ENCODE results near the gene LUZP2.

LUZP2 gene

GRCh38 chr11:24855951-24856350 lies 359.1 kb downstream of the LUZP2 start:
- Histone ChIP-seq H3K79me2 (ENCODE audit: control insufficient read depth, low read length) (no peaks in the 10 kb centered on the region), H3K27me3 (ENCODE audit: control insufficient read depth, low read length) (no peaks in the 10 kb centered on the region), H3F3A (ENCODE audit: control insufficient read depth, insufficient read depth) (no peaks in the 10 kb centered on the region), H3K27ac (ENCODE audit: low read depth, low read length) (no peak overlapping the region), H3K4me1 (ENCODE audit: control insufficient read depth, low read length) (no peaks in the 10 kb centered on the region), H3K36me3 (ENCODE audit: control insufficient read depth, low read length) (no peaks in the 10 kb centered on the region), H3K4me2 (ENCODE audit: low read length) (no peak overlapping the region), H4K20me1 (ENCODE audit: control insufficient read depth, insufficient read depth, low read depth, low read length) (no peaks in the 10 kb centered on the region), H3K9me2 (replicated peaks; ENCODE audit: control insufficient read depth, low read length) (no peaks in the 10 kb centered on the region; the same call in 1 of the 2 replicates), H3K9me3 (ENCODE audit: control insufficient read depth, insufficient read depth, low read length) (no peaks in the 10 kb centered on the region), H3K4me3 (ENCODE audit: low read length) (no peak overlapping the region)
- TF ChIP-seq CTCF (IDR thresholded peaks at IDR 0.05; ENCODE audit: low read depth, low read length, poor library complexity, severe bottlenecking) (no peak), EZH2phosphoT487 (IDR thresholded peaks at IDR 0.05; ENCODE audit: borderline replicate concordance, low read length) (no peak)

DNA sequence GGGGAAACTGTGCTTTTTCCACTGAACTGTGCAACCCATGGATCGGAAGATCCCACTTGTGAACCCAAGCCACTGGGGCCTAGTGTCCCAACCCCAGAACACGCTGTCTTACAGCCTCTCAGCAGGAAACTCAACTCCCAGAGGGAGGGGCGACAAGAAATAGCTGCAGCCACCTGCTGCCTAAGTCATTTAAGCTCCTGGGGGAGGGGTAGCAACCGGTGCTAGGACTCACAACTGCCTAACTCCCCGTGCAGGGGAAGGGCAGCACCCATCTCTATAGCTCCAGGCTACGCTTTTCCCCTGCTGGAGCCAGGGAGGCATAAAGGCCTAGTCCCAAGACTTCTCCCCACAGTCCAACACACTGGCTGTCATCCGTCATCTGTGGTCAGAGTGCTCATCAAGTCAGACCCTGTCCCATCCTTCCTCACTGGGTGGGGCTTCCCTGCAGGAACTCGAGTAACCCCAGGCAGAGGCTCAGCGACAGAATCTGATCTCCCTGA lies 363.0 kb downstream of the LUZP2 start:
- Histone ChIP-seq H3K27me3 (ENCODE audit: control insufficient read depth, low read length) (no peaks in the 10 kb centered on the region), H3K27ac (ENCODE audit: low read depth, low read length) (no peak overlapping the region), H3K4me2 (ENCODE audit: low read length) (no peak overlapping the region), H3F3A (ENCODE audit: control insufficient read depth, insufficient read depth) (no peaks in the 10 kb centered on the region), H3K36me3 (ENCODE audit: control insufficient read depth, low read length) (no peaks in the 10 kb centered on the region), H3K9me3 (ENCODE audit: control insufficient read depth, insufficient read depth, low read length) (no peaks in the 10 kb centered on the region), H3K4me1 (ENCODE audit: control insufficient read depth, low read length) (no peaks in the 10 kb centered on the region), H4K20me1 (ENCODE audit: control insufficient read depth, insufficient read depth, low read depth, low read length) (no peaks in the 10 kb centered on the region), H3K9me2 (replicated peaks; ENCODE audit: control insufficient read depth, low read length) (no peaks in the 10 kb centered on the region; the same call in 1 of the 2 replicates), H3K4me3 (ENCODE audit: low read length) (no peak overlapping the region), H3K79me2 (ENCODE audit: control insufficient read depth, low read length) (no peaks in the 10 kb centered on the region)
- TF ChIP-seq EZH2phosphoT487 (IDR thresholded peaks at IDR 0.05; ENCODE audit: borderline replicate concordance, low read length) (no peak), CTCF (IDR thresholded peaks at IDR 0.05; ENCODE audit: low read depth, low read length, poor library complexity, severe bottlenecking) (no peak)

- Histone ChIP-seq H3K79me2 (ENCODE audit: control insufficient read depth, low read length) (no peaks in the 10 kb centered on the region), H3K9me3 (ENCODE audit: control insufficient read depth, insufficient read depth, low read length) (no peaks in the 10 kb centered on the region), H3K4me1 (ENCODE audit: control insufficient read depth, low read length) (no peaks in the 10 kb centered on the region), H3K4me3 (ENCODE audit: low read length) (no peak overlapping the region), H3F3A (ENCODE audit: control insufficient read depth, insufficient read depth) (no peaks in the 10 kb centered on the region), H3K36me3 (ENCODE audit: control insufficient read depth, low read length) (no peaks in the 10 kb centered on the region), H3K9me2 (replicated peaks; ENCODE audit: control insufficient read depth, low read length) (no peaks in the 10 kb centered on the region; the same call in 1 of the 2 replicates), H3K27ac (ENCODE audit: low read depth, low read length) (no peak overlapping the region), H3K27me3 (ENCODE audit: control insufficient read depth, low read length) (no peaks in the 10 kb centered on the region), H4K20me1 (ENCODE audit: control insufficient read depth, insufficient read depth, low read depth, low read length) (no peaks in the 10 kb centered on the region), H3K4me2 (ENCODE audit: low read length) (no peak overlapping the region)
- TF ChIP-seq CTCF (IDR thresholded peaks at IDR 0.05; ENCODE audit: low read depth, low read length, poor library complexity, severe bottlenecking) (no peak), EZH2phosphoT487 (IDR thresholded peaks at IDR 0.05; ENCODE audit: borderline replicate concordance, low read length) (no peak)
These were observed 364.6 kb downstream of the LUZP2 start for GRCh38 chr11:24861440-24861839.

All from DOHH2 (cell line).